ENCODE data around the gene ZMYM4.
"Not testable (repeated sequence)": the region's sequence is repeated elsewhere in the genome, so short reads cannot be mapped to it uniquely, and the experiment has no call there.

Gene ZMYM4

GRCh38 chr1:35319988-35320713 lies 51.6 kb downstream of the ZMYM4 start:
- DNase-seq (ENCODE audit: low read depth): no peak
- TF ChIP-seq, protein P1, sequence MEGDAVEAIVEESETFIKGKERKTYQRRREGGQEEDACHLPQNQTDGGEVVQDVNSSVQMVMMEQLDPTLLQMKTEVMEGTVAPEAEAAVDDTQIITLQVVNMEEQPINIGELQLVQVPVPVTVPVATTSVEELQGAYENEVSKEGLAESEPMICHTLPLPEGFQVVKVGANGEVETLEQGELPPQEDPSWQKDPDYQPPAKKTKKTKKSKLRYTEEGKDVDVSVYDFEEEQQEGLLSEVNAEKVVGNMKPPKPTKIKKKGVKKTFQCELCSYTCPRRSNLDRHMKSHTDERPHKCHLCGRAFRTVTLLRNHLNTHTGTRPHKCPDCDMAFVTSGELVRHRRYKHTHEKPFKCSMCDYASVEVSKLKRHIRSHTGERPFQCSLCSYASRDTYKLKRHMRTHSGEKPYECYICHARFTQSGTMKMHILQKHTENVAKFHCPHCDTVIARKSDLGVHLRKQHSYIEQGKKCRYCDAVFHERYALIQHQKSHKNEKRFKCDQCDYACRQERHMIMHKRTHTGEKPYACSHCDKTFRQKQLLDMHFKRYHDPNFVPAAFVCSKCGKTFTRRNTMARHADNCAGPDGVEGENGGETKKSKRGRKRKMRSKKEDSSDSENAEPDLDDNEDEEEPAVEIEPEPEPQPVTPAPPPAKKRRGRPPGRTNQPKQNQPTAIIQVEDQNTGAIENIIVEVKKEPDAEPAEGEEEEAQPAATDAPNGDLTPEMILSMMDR (IDR thresholded peaks at IDR 0.05; ENCODE audit: low read depth, low read length, missing control alignments): no peak
- no peak overlapping the region for H3K4me3 ChIP-seq (ENCODE audit: low read depth, low read length)

- TF ChIP-seq, protein P1 (IDR thresholded peaks at IDR 0.05; ENCODE audit: low read depth, low read length, missing control alignments): no peak
- no peak overlapping the region for H3K4me3 ChIP-seq (ENCODE audit: low read depth, low read length)
- DNase-seq (ENCODE audit: low read depth): no peak
Measured at GRCh38 chr1:35320937-35321336, 52.4 kb downstream of the ZMYM4 start.

GRCh38 chr1:35324486-35324885 lies 56.0 kb downstream of the ZMYM4 start:
- no peak for DNase-seq (ENCODE audit: low read depth)

GRCh38 chr1:35326246-35326866 lies 57.8 kb downstream of the ZMYM4 start:
- TF ChIP-seq, protein P1 (IDR thresholded peaks at IDR 0.05; ENCODE audit: low read depth, low read length, missing control alignments): no peak
- H3K4me3 ChIP-seq (ENCODE audit: low read depth, low read length): no peak overlapping the region
- no peak for DNase-seq (ENCODE audit: low read depth)

More at GRCh38 chr1:35324486-35324885, 56.0 kb downstream of the ZMYM4 start:
- H3K4me3 ChIP-seq (ENCODE audit: low read depth, low read length): no peak overlapping the region
- TF ChIP-seq, protein P1 (IDR thresholded peaks at IDR 0.05; ENCODE audit: low read depth, low read length, missing control alignments): no peak

DNA sequence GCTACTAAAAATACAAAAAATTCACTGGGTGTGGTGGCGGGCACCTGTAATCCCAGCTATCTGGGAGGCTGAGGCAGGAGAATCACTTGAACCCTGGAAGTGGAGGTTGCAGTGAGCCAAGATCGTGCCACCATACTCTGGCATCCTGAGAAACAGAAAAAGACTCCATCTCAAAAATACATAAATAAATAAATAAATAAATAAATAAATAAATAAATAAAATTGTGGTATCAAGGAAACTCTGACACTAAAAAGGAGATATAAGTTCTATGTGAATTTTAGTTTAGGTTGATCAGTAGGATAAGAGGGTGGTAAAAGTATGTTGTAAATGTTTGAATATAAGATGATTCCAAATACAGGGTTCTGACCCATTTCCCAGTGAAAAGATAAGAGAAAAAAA lies 63.1 kb downstream of the ZMYM4 start:
- not testable (repeated sequence) for DNase-seq (ENCODE audit: low read depth); H3K4me3 ChIP-seq (ENCODE audit: low read depth, low read length)

GRCh38 chr1:35334485-35334884 lies 66.0 kb downstream of the ZMYM4 start:
- no peak overlapping the region for H3K4me3 ChIP-seq (ENCODE audit: low read depth, low read length)
- TF ChIP-seq, protein P1 (IDR thresholded peaks at IDR 0.05; ENCODE audit: low read depth, low read length, missing control alignments): no peak
- DNase-seq (ENCODE audit: low read depth): no peak

DNA sequence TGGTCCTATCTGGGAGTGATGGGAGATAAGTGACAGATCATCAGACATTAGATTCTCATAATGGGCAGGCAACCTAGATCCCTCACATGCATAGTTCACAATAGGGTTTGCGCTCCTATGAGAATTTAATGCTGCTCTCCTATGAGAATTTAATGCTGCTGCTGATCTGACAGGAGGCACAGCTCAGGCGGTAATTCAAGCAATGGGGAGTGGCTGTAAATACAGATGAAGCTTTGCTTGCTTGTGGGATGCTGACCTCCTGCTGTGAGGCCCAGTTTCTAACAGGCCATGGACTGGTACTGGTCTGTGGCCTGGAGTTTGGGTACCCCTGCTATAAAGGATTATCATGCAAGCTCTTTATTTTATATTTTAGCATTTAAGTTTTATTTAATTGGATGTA lies 72.0 kb downstream of the ZMYM4 start:
- no peak overlapping the region for H3K4me3 ChIP-seq (ENCODE audit: low read depth, low read length)
- TF ChIP-seq, protein P1 (IDR thresholded peaks at IDR 0.05; ENCODE audit: low read depth, low read length, missing control alignments): no peak
- no peak for DNase-seq (ENCODE audit: low read depth)
